ENCODE measurements around the gene POU4F3. TPM values are rescaled to one million over a fixed set of nuclear protein-coding genes. Genes with fewer than 3 reads are reported as not detected.

POU4F3 gene
- total RNA-seq, 1 donor from 2014 or later, result 0.22 TPM

DNA sequence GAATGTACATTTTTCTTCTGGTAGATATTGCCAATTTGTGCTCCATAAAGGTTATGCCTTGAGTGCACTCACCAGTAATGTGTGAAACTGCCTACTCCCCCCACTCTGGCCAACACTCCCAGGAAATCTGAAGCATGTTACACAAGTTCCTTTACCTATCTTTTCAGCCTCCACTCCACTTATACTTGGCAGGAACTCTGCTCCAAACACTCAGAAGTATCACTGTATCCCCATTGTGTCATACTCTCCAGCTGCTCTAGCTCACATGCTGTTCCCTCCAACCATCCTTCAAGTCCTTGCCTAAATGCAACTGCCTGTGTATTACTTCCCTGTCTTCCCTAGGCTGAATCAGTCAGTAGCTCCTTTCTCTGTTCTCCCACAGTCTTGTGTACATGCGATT is 28.3 kb downstream of the POU4F3 start:
- Histone ChIP-seq H3K4me1 (peaks cover 10% of the 10 kb centered on the region), H3K9ac (no peak overlapping the region), H3K27me3 (peaks cover 30% of the 10 kb centered on the region), H2AFZ (replicated peaks) (no peak overlapping the region), H3K79me2 (ENCODE audit: low read depth) (no peaks in the 10 kb centered on the region), H3K36me3 (no peaks in the 10 kb centered on the region), H3F3A (ENCODE audit: low read depth) (no peaks in the 10 kb centered on the region), H3K4me3 (no peak overlapping the region), H3K27ac (no peak overlapping the region), H3K9me3 (ENCODE audit: low read depth) (no peaks in the 10 kb centered on the region), H3K4me2 (no peak overlapping the region), H4K20me1 (ENCODE audit: low read depth) (no peaks in the 10 kb centered on the region)
- no peak overlapping the region for H3K4me3 Mint-ChIP-seq
- H3K4me1 Mint-ChIP-seq, result peaks cover 9% of the 10 kb centered on the region
- H3K9me3 Mint-ChIP-seq, result no peaks in the 10 kb centered on the region
- no peaks in the 10 kb centered on the region for H3K36me3 Mint-ChIP-seq
- no peak for DNase-seq (ENCODE audit: low spot score)
- TF ChIP-seq, protein P1, sequence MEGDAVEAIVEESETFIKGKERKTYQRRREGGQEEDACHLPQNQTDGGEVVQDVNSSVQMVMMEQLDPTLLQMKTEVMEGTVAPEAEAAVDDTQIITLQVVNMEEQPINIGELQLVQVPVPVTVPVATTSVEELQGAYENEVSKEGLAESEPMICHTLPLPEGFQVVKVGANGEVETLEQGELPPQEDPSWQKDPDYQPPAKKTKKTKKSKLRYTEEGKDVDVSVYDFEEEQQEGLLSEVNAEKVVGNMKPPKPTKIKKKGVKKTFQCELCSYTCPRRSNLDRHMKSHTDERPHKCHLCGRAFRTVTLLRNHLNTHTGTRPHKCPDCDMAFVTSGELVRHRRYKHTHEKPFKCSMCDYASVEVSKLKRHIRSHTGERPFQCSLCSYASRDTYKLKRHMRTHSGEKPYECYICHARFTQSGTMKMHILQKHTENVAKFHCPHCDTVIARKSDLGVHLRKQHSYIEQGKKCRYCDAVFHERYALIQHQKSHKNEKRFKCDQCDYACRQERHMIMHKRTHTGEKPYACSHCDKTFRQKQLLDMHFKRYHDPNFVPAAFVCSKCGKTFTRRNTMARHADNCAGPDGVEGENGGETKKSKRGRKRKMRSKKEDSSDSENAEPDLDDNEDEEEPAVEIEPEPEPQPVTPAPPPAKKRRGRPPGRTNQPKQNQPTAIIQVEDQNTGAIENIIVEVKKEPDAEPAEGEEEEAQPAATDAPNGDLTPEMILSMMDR (IDR thresholded peaks at IDR 0.05), result no peak
- TF ChIP-seq EZH2phosphoT487 (IDR thresholded peaks at IDR 0.05), result no peak
- TF ChIP-seq EZH2 (IDR thresholded peaks at IDR 0.05), result no peak
- H3K27ac Mint-ChIP-seq, result no peak overlapping the region
- H3K27me3 Mint-ChIP-seq (ENCODE audit: insufficient read depth, low read depth), result peaks cover 2% of the 10 kb centered on the region

DNA sequence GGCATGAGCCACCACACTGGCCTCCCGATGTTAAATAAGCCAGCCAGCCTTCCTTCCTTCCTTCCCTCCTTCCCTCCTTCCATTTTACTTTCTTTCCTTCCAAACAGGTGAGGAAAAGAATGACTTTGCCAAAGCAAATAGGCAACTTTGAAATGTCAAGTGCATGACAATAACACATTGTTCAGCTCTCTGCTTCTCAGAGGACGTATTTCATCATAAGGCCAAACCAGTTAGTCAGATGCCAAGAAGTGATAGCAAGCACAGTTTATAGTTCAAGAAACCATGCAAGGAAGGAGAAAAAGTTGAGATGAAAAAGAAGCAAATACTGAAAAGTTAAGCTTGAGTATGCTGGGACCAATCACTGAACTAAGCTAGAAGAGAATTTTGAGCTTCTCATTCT is 29.5 kb downstream of the POU4F3 start:
- Mint-ChIP-seq H3K27ac (no peak overlapping the region), H3K27me3 (ENCODE audit: insufficient read depth, low read depth) (peaks cover 2% of the 10 kb centered on the region), H3K4me3 (no peak overlapping the region), H3K4me1 (peaks cover 9% of the 10 kb centered on the region), H3K36me3 (no peaks in the 10 kb centered on the region), H3K9me3 (no peaks in the 10 kb centered on the region)
- Histone ChIP-seq H3K27me3 (peaks cover 26% of the 10 kb centered on the region), H3K4me1 (peaks cover 10% of the 10 kb centered on the region), H3K79me2 (ENCODE audit: low read depth) (no peaks in the 10 kb centered on the region), H3K4me2 (no peak overlapping the region), H3F3A (ENCODE audit: low read depth) (no peaks in the 10 kb centered on the region), H3K4me3 (no peak overlapping the region), H3K27ac (no peak overlapping the region), H3K9me3 (ENCODE audit: low read depth) (no peaks in the 10 kb centered on the region), H2AFZ (replicated peaks) (no peak overlapping the region), H3K9ac (no peak overlapping the region), H4K20me1 (ENCODE audit: low read depth) (no peaks in the 10 kb centered on the region), H3K36me3 (no peaks in the 10 kb centered on the region)
- no peak for TF ChIP-seq EZH2 (IDR thresholded peaks at IDR 0.05)
- TF ChIP-seq EZH2phosphoT487 (IDR thresholded peaks at IDR 0.05), result no peak
- TF ChIP-seq, protein P1 (IDR thresholded peaks at IDR 0.05), result no peak
- DNase-seq (ENCODE audit: low spot score), result no peak

DNA sequence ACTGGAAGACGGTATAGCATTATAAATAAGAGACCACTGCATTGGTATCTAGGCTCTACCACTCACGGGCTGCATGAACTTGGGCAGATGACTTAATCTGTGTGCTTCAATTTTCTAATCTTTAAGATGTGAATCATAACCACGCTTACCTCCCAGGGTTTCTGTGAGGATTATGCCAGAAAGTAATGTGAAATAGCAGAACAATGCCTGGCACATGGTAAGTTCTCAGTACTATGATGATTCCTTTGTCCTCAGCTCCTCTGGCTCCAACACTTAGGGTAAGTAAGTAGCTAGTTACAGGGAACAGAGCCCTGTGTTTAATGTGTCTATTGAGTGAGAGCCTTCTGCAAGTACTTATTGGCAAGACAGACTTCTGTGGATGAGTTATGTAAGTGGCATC is 31.1 kb downstream of the POU4F3 start:
- Histone ChIP-seq H3K4me2 (no peak overlapping the region), H3K9me3 (ENCODE audit: low read depth) (no peaks in the 10 kb centered on the region), H3K27me3 (peaks cover 15% of the 10 kb centered on the region), H3K4me1 (peaks cover 10% of the 10 kb centered on the region), H3K27ac (no peak overlapping the region), H3K36me3 (no peaks in the 10 kb centered on the region), H3K79me2 (ENCODE audit: low read depth) (no peaks in the 10 kb centered on the region), H4K20me1 (ENCODE audit: low read depth) (no peaks in the 10 kb centered on the region), H3K4me3 (no peak overlapping the region), H3K9ac (no peak overlapping the region), H3F3A (ENCODE audit: low read depth) (no peaks in the 10 kb centered on the region), H2AFZ (replicated peaks) (no peak overlapping the region)
- Mint-ChIP-seq H3K4me3 (no peak overlapping the region), H3K27me3 (ENCODE audit: insufficient read depth, low read depth) (peaks cover 4% of the 10 kb centered on the region), H3K36me3 (no peaks in the 10 kb centered on the region), H3K9me3 (no peaks in the 10 kb centered on the region), H3K4me1 (peaks cover 9% of the 10 kb centered on the region), H3K27ac (no peak overlapping the region)
- DNase-seq (ENCODE audit: low spot score), result no peak
- TF ChIP-seq EZH2phosphoT487 (IDR thresholded peaks at IDR 0.05) (no peak), EZH2 (IDR thresholded peaks at IDR 0.05) (no peak)
- TF ChIP-seq, protein P1 (IDR thresholded peaks at IDR 0.05), result no peak

All from neural progenitor cell (in vitro differentiated cells).